Gastrocnemius medialis (tissue), 4 donors: Measurements from ENCODE around the gene SLC43A3. TPM values are rescaled to one million over a fixed set of nuclear protein-coding genes. Genes with fewer than 3 reads are reported as not detected.
"Not testable (repeated sequence)": the region's sequence is repeated elsewhere in the genome, so short reads cannot be mapped to it uniquely, and the experiment has no call there.

Experiments
- ATAC-seq, 2 donors: fragments of 150-250 bp; one replicate each; pipeline ENCODE4 v1.9.1; 2016
- DNase-seq, 2 donors: peaks; one replicate each; pipeline ENCODE4 v3.0.0-alpha.2; 2019
- H3K27ac ChIP-seq, 4 donors: fragments of 200-600 bp; sonication (generic); 1 replicate in 1 of 4; 2 replicates in 3 of 4; pipeline ENCODE4 v1.5.1; 2016 to 2018; ENCODE audit warnings: mild to moderate bottlenecking in 2 of 4, moderate library complexity in 1 of 4
- H3K27me3 ChIP-seq, 3 donors: fragments of 200-600 bp; sonication (generic) in 2 of 3; 1 replicate in 1 of 3; 2 replicates in 2 of 3; pipeline versions ENCODE4 v1.5.1 to v1.6.0; 2016 to 2019; ENCODE audit warnings: mild to moderate bottlenecking in 1 of 3, moderate library complexity in 1 of 3
- H3K36me3 ChIP-seq, 2 donors: fragments of 200-600 bp; sonication (generic) in 1 of 2; one replicate each; pipeline ENCODE4 v1.5.1; 2017 to 2018
- H3K4me1 ChIP-seq, 2 donors: fragments of 200-600 bp; sonication (generic) in 1 of 2; one replicate each; pipeline ENCODE4 v1.5.1; 2016 to 2017; ENCODE audit warnings: mild to moderate bottlenecking in 2 of 2
- H3K4me3 ChIP-seq, 4 donors: fragments of 200-600 bp; sonication (generic) in 3 of 4; 1 replicate in 1 of 4; 2 replicates in 3 of 4; pipeline ENCODE4 v1.5.1; 2016 to 2019; ENCODE audit warnings: mild to moderate bottlenecking in 2 of 4
- H3K9me3 ChIP-seq, 3 donors: fragments of 200-600 bp; sonication (generic) in 2 of 3; 1 replicate in 1 of 3; 2 replicates in 2 of 3; pipeline ENCODE4 v1.5.1; 2016 to 2019
- CTCF ChIP-seq, 5 experiments: fragments of 450-650 bp in 3 of 5; fragments of 200-600 bp in 2 of 5; sonication (generic) in 2 of 5; IDR thresholded peaks in 4 of 5; conservative IDR thresholded peaks in 1 of 5; 1 replicate in 4 of 5; 2 replicates in 1 of 5; pipeline ENCODE4 v1.5.1; 2016 to 2019; ENCODE audit warnings: antibody characterized with exemption in 5 of 5, mild to moderate bottlenecking in 3 of 5, moderate library complexity in 3 of 5
- POLR2A ChIP-seq, 2 donors: fragments of 450-650 bp; IDR thresholded peaks; one replicate each; pipeline ENCODE4 v1.6.1; 2017; ENCODE audit warnings: antibody characterized with exemption in 2 of 2, mild to moderate bottlenecking in 2 of 2, moderate library complexity in 2 of 2
- in situ Hi-C, 4 donors: fragments of 200-750 bp; cut with MboI; loops; one replicate each; pipeline versions ENCODE4 v1.15.0 to v1.8.0; 2017; ENCODE audit warnings: low sequenced_read_pairs in 4 of 4
- intact Hi-C: fragments of 100-400 bp; cut with DNase I; formaldehyde crosslinking; loops from one replicate; pipeline ENCODE4 v1.15.1; 2023; ENCODE audit warnings: low total_unique reads
- total RNA-seq, 4 donors: library from RNA; depleted of rRNA; stranded (reverse); fragments of >200 nt; gene quantifications; one replicate each; pipeline versions ENCODE4 v1.1.0 to v1.2.3, GENCODE V29; 2016

The SLC43A3 gene
- total RNA-seq, 4 donors from 2014 or later = 13.9 to 22.5 (median 20.3) TPM

GRCh38 chr11:57368106-57368844, 58.6 kb downstream of the SLC43A3 start:
- no peaks in the 10 kb centered on the region for H3K36me3 ChIP-seq
- no peak overlapping the region for H3K4me3 ChIP-seq
- no peaks in the 10 kb centered on the region for H3K4me1 ChIP-seq
- H3K27ac ChIP-seq = no peak overlapping the region
- no peaks in the 10 kb centered on the region for H3K9me3 ChIP-seq
- TF ChIP-seq POLR2A (IDR thresholded peaks at IDR 0.05) (no peak), CTCF (IDR thresholded peaks at IDR 0.05 in 4 of 5, conservative IDR thresholded peaks at IDR 0.05 in 1 of 5) (no peak)
- no peak for ATAC-seq
- intact Hi-C loops (no loop called here), in situ Hi-C loops (loop anchor here in 2 of 4 donors (25.0 kb wide), 2 partner anchors 256 to 531 kb away; no protein-coding TSS in a partner anchor)
- no peak for DNase-seq
- no peaks in the 10 kb centered on the region for H3K27me3 ChIP-seq

GRCh38 chr11:57364851-57365660, 61.9 kb downstream of the SLC43A3 start:
- no peak for TF ChIP-seq POLR2A (IDR thresholded peaks at IDR 0.05)
- TF ChIP-seq CTCF (IDR thresholded peaks at IDR 0.05 in 4 of 5, conservative IDR thresholded peaks at IDR 0.05 in 1 of 5) = no peak
- ATAC-seq = no peak
- in situ Hi-C loops (loop anchor here in 2 of 4 donors (25.0 kb wide), 2 partner anchors 253 to 528 kb away; no protein-coding TSS in a partner anchor), intact Hi-C loops (no loop called here)
- H3K9me3 ChIP-seq = no peaks in the 10 kb centered on the region
- H3K27ac ChIP-seq = no peak overlapping the region
- H3K4me1 ChIP-seq = peaks cover 0 to 3% of the 10 kb centered on the region in 2 donors
- DNase-seq = no peak
- H3K27me3 ChIP-seq = no peaks in the 10 kb centered on the region
- no peaks in the 10 kb centered on the region for H3K36me3 ChIP-seq
- H3K4me3 ChIP-seq = no peak overlapping the region

GRCh38 chr11:57363131-57364080, 63.5 kb downstream of the SLC43A3 start:
- H3K9me3 ChIP-seq = no peaks in the 10 kb centered on the region
- H3K36me3 ChIP-seq = no peaks in the 10 kb centered on the region
- no peak for TF ChIP-seq POLR2A (IDR thresholded peaks at IDR 0.05)
- no peak for TF ChIP-seq CTCF (IDR thresholded peaks at IDR 0.05 in 4 of 5, conservative IDR thresholded peaks at IDR 0.05 in 1 of 5)
- H3K4me3 ChIP-seq = no peak overlapping the region
- DNase-seq (no peak), ATAC-seq (no peak)
- intact Hi-C loops (no loop called here), in situ Hi-C loops (loop anchor here in 2 of 4 donors (25.0 kb wide), 2 partner anchors 251 to 526 kb away; no protein-coding TSS in a partner anchor)
- H3K27me3 ChIP-seq = no peaks in the 10 kb centered on the region
- peaks cover 3 to 11% of the 10 kb centered on the region in 2 donors for H3K4me1 ChIP-seq
- H3K27ac ChIP-seq = no peak overlapping the region

GRCh38 chr11:57361926-57362325, 65.0 kb downstream of the SLC43A3 start:
- TF ChIP-seq POLR2A (IDR thresholded peaks at IDR 0.05) = no peak
- TF ChIP-seq CTCF (IDR thresholded peaks at IDR 0.05 in 4 of 5, conservative IDR thresholded peaks at IDR 0.05 in 1 of 5) = no peak
- intact Hi-C loops (no loop called here), in situ Hi-C loops (loop anchor here in 2 of 4 donors (25.0 kb wide), 2 partner anchors 250 to 525 kb away; no protein-coding TSS in a partner anchor)
- no peak overlapping the region for H3K27ac ChIP-seq
- no peak for ATAC-seq
- no peaks in the 10 kb centered on the region for H3K36me3 ChIP-seq
- no peaks in the 10 kb centered on the region for H3K27me3 ChIP-seq
- no peak for DNase-seq
- H3K4me1 ChIP-seq = peaks cover 3 to 11% of the 10 kb centered on the region in 2 donors
- no peaks in the 10 kb centered on the region for H3K9me3 ChIP-seq
- no peak overlapping the region for H3K4me3 ChIP-seq

GRCh38 chr11:57361420-57361819, 65.5 kb downstream of the SLC43A3 start:
- H3K4me3 ChIP-seq, intact Hi-C loops, ATAC-seq, H3K36me3 ChIP-seq, H3K27ac ChIP-seq, DNase-seq, H3K27me3 ChIP-seq, H3K9me3 ChIP-seq: not testable (repeated sequence)
- in situ Hi-C loops = loop anchor here in 2 of 4 donors (25.0 kb wide), 2 partner anchors 249 to 524 kb away; no protein-coding TSS in a partner anchor
- H3K4me1 ChIP-seq = peaks cover 3 to 11% of the 10 kb centered on the region in 2 donors
